ENCODE results near the gene GMDS. TPM values are rescaled to one million over a fixed set of nuclear protein-coding genes. Genes with fewer than 3 reads are reported as not detected.

GMDS gene
- total and polyA plus RNA-seq, 2 experiments from 2014 or later = 30.1 to 36.5 TPM

GRCh38 chr6:1834207-1834606, 411.2 kb downstream of the GMDS start:
- peaks cover 4% of the 10 kb centered on the region for H3K27me3 Mint-ChIP-seq (ENCODE audit: insufficient read depth, low read depth, poor library complexity)
- DNase-seq (ENCODE audit: low spot score) = no peak
- Histone ChIP-seq H3K9me2 (ENCODE audit: insufficient read depth) (no peaks in the 10 kb centered on the region), H3K4me3 (no peak overlapping the region), H3K79me2 (replicated peaks; ENCODE audit: insufficient read depth) (no peaks in the 10 kb centered on the region), H3K36me3 (ENCODE audit: insufficient read depth) (no peaks in the 10 kb centered on the region), H3F3A (replicated peaks; ENCODE audit: low read depth) (no peaks in the 10 kb centered on the region), H3K27me3 (ENCODE audit: insufficient read depth) (no peaks in the 10 kb centered on the region), H4K20me1 (replicated peaks; ENCODE audit: insufficient read depth) (no peaks in the 10 kb centered on the region), H2AFZ (no peak overlapping the region), H3K4me2 (peak overlapping the region; percentile 58), H3K4me1 (ENCODE audit: insufficient read depth) (peaks cover 55% of the 10 kb centered on the region), H3K27ac (ENCODE audit: low read depth) (no peak overlapping the region)
- no peaks in the 10 kb centered on the region for H3K9me3 Mint-ChIP-seq
- peak; percentile 29; the same call in 2 of the 3 replicates for ATAC-seq
- no peak overlapping the region for H3K4me3 Mint-ChIP-seq
- TF ChIP-seq ZNF462 (CRISPR knock-in tag; IDR thresholded peaks at IDR 0.05) = no peak
- no peak for TF ChIP-seq CTCF (conservative IDR thresholded peaks at IDR 0.05; ENCODE audit: low read depth in 2 of 2)
- no peak for TF ChIP-seq ZNF331 (CRISPR knock-in tag; IDR thresholded peaks at IDR 0.05; ENCODE audit: low read depth)
- no peak for TF ChIP-seq EZH2phosphoT487 (IDR thresholded peaks at IDR 0.05; ENCODE audit: unreplicated experiment)
- TF ChIP-seq POLR2AphosphoS5 (IDR thresholded peaks at IDR 0.05; ENCODE audit: low read depth) = no peak
- no peak for TF ChIP-seq NANOG (IDR thresholded peaks at IDR 0.05; ENCODE audit: borderline replicate concordance)
- no peak for TF ChIP-seq EZH2 (IDR thresholded peaks at IDR 0.05; ENCODE audit: low read depth, unreplicated experiment)
- TF ChIP-seq ZNF114 (CRISPR knock-in tag; IDR thresholded peaks at IDR 0.05) = no peak
- TF ChIP-seq JUNB (IDR thresholded peaks at IDR 0.05; ENCODE audit: unreplicated experiment) = no peak
- TF ChIP-seq REST (IDR thresholded peaks at IDR 0.05; ENCODE audit: unreplicated experiment) = no peak
- no peak for TF ChIP-seq ETS1 (IDR thresholded peaks at IDR 0.05)
- no peak for TF ChIP-seq CREB1 (CRISPR knock-in tag; IDR thresholded peaks at IDR 0.05; ENCODE audit: low read depth)
- TF ChIP-seq STAT1 (IDR thresholded peaks at IDR 0.05; ENCODE audit: unreplicated experiment) = no peak
- no peak overlapping the region for H3K27ac Mint-ChIP-seq
- H3K4me1 Mint-ChIP-seq = peaks cover 47% of the 10 kb centered on the region
- H3K36me3 Mint-ChIP-seq (ENCODE audit: low read depth) = no peaks in the 10 kb centered on the region
